Stimulated activated CD8-positive, alpha-beta memory T cell treated with anti-CD3 and anti-CD28 coated beads, Interleukin-4, amount 100 ng/mL, for 1 hour (primary cell): Measurements from ENCODE around the gene RGS12.

Source experiments
- DNase-seq, 2 donors: peaks; one replicate each; pipeline ENCODE4 v3.0.0-alpha.2; 2020; ENCODE audit warnings: low read depth in 2 of 2, low spot score in 1 of 2

Gene RGS12

DNA sequence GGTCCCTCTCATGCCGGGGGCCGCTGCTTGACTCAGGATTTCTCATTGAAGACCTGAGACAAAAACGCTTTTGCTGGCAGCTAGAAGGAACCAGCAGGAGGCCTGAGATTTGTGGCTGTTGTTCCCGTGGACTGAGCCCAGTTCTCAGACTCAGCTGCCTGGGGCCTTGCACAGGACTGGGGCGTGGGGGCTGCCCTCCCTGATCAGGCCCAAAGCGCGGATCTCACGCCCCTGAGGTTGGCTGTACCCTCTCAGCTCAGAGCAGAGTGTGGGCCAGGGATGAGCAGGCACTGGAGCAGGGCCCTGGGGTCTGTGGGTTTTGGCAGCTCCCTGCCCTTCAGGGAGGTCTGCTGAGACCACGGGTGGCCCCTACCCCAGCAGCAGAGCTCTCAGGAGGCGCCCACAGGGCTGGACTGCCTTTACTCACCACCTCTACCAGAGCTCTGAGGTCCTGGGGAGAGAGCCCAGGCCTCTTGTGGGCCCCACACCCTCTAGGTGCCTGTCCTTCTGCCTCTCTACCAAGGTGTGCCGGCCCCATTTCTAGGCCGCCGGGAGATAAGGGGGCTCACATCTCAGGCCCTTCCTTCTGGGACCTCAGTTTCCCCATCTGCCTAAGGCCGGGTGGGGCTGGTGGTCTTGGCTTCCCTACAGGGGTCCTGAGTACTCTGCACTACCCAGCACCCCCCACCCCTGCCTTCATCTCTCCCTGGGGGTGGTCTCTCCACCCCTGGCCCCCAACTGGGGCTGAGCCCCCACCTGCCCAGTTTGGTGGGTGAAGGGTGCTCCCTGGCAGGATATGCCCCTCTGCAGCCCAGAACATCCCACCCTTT, 38.3 kb upstream of the RGS12 start:
- no peak for DNase-seq

DNA sequence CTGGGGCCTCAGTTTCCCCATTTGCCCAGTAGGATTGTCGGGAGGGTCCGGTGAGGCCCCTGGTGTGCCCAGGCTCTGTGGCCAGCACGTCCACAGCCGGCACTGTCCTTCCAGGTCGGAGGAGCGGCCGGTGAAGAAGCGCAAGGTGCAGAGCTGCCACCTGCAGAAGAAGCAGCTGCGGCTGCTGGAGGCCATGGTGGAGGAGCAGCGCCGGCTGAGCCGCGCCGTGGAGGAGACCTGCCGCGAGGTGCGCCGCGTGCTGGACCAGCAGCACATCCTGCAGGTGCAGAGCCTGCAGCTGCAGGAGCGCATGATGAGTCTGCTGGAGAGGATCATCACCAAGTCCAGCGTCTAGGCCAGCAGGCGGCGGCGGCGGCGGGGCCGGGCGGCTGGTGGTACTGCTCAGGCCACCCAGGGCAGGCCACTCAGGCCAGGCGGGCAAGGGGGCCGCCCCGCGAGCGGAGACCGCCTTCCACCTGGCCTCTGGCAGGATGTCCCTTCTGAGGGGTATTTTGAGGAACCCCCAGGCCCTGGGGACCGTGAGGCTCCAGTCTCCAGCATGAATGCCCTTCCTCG, 37.1 kb upstream of the RGS12 start:
- no peak for DNase-seq

DNA sequence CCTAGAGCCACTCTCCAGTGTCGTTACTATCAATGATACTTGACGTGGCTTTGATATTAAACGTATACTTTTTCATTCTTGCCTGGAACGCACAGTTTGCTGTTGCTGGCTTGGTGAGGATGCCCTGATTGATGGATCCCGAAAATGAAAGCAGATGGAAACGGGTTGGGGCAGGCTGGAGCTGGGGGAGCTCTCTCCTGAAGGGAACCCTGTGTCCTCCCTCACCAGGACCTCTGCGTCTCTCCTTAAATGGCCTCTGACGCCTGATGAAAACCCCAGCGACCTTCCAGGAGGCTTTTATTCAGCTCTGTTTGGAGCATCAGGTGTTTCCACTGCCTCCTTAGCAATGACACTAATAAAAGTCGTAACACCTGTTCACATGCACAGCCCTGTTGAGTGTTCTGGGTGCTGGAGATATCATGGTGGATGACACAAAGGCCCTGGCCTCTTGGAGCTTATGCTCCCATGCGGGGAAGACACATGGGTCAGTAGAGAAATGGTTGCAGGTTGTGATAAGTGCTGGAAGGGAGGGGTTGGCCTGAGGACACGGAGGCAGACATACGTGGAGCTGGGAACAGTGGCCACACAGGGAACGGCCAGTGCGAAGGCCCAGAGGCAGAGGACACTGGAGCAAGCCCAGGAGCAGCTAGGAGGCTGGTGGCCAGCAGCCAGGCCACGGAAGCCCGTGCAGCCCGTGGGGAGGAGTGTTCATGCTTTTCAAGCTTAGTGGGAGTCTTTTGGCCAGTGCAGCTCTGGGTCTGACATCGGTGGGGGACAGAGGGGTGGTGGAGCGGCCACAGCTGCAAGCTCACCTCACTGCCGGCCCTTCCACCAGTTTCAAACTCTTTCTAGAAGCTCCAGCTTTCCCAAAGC, 36.4 kb upstream of the RGS12 start:
- no peak for DNase-seq

DNA sequence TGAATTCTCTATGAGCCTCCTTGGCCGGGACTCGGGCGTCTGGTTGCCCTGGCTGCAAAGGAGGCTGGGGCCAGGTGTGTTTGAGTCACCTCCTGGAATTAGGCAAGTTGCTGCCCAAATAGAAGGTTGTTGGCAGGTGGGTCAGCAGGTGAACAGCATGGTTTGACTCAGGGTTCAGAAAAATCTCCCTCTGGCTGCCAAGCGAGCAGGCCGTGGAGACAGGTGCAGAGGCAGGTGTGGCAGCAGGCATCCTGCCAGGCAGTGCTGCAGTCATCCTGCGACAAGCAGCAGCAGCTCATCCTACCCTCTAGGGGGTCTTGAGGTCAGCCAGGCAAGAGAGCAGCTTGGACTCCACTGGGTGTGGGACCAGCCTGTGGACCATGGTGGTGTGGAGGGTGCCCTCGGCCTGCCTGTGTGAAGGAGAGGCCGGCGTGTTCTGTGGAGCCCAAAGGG, 35.7 kb upstream of the RGS12 start:
- DNase-seq = no peak

DNA sequence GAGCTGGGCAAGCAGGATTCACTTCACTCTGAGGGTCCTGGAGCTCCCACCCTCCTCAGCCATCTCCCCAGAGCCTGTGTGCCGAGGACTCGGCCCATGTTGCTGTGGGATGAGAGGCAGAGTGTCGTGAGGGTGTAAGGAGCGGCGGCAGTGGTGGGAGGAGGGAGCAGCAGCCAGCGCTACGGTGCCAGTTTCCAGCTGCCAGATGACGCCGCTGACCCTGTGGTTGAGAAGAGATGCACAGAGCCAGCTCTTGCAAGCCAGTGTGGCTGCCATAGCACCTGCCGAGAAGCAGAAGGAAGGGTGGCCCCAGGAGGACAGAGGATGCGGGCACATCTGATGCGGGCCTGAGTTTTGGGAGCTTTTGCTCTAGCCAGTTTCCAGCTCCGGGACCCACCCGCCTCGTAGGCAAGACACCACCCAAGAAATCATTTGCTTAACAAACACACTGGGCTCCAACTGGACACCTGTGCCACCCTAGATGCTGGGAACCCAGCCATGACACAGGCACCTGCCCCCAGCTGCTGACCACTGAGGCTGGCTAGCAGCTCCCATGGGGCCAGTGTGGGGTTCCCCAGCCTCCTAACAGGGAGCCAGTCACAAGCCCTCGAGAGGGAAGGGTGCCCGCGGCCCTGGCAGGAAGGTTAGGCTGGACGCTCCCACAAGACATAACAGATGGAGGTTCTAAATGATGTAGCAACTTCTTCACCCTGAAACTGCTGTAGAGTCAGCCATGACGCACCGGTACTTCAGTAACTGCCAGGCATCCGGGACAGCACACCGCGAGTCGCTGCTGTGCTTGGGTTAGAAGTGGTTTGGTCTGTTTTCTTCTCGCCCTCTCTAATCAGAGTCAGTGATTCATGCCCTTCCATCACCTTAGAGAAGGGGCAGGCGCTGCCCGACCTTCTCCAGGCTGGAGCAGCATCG, 35.0 kb upstream of the RGS12 start:
- no peak for DNase-seq

DNA sequence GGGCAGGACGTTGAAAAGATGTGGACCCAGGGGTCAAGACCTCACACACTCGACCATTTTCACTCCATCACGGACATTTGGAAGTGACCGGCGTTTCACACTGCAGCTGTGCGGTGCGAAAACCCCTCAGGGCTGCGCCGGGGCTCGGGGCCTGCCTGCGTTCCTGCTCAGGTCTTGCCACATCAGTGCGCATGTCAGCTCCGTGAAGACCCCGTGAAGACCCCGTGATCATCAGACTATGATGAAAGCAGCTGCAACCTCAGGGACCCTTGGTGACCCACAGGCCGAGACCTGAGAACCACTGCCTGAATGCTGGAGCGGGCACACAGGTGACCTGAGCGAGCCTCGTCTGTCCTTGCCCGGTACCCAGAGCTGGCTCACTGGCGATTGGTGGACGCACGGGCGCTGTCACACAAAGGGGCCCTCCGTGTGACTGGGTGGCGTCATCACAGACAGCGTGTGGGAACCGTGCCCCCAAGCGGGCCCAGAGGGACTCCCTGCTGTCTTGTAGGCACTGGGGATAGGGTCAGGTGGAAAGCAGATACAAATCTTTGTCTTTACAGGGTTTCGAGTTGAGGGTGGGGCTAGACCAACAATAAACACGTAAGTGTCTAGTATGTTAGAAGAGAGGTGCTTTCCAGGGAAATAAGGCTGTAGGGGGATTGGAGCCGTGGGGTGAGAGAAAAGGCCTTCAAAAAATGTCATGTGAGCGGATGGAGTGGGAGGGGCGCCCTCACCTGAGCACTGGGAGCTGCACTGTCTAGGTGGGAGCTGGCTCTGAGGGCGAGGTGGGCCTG, 31.2 kb upstream of the RGS12 start:
- DNase-seq = no peak

DNA sequence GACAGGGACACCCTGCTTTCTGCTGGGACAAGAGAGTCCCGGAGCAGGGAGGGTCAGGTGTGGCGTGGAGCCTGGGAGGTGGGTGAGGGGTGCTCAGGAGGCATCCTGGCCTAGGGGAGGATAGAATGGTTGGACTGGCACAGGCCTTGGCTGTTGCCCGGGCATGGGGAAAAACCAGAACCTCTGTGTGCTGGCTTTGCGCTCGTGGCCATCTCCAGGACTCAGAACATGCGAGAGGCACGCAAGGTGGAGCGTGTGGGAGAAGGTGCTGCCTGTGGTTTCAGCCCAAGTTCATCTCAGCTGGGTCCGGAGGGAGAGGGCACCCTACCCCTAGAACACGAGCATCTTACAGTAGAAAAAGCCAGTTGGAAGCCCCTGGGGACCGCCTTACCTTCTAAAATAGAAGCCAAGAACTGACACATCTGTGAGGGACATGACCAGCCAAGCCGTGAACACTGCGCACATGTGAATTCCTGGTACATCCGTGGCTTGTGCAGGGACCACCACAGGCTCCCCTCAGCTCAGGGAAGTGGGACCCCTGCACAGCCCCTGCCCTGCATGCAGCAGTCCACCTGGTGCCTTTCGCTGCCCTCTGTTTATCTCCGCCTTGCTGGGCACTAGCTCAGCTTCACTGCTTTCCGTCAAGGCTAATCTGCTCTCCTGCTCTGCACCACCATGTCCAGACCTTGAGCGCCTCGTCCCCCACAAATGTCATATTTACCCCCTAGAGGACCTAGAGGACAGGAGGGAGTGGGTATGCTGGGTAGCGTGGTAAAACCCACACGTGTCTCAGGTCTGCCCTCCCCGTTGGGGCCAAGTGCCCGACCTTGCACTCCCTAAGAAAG, 30.4 kb upstream of the RGS12 start:
- no peak for DNase-seq

DNA sequence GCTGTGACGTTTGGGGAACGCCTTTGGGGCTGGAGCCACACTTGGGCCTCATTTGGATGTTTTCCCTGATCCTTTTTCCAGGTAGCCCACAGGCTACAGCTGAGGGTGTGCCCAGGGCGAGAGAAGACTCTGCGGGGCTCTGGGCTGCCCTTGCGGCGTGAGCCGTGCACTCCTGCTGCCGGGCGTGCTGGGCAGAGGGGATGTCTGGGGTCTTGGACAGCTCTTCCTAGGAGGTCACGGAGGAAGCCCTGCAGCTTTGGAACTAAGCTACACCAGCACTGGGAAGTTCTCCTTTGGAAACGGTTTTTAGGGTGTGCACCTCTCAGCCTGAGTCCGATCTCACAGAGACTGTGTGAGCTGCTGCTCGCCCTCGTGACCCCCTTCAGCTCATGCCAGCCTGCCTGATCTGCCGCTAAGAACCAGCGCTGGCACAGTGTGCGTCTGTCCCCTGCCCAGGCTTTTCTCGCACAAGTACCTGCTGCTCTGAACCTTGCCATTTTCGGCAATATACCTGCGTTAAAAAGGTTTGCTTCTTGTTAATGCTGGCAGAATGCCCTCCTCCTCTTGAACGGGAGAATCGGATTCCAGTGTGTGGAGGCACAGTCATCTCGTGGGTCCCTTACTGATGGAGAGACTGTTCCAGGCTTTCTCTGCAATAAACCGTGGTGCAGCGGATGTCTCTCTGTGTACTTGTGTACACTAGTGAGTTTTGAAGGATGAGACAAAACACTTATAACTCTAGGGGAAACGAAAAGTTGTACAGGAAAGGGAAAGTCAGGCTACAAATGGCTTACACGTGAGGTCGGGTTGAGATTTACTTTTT, 29.6 kb upstream of the RGS12 start:
- no peak for DNase-seq

DNA sequence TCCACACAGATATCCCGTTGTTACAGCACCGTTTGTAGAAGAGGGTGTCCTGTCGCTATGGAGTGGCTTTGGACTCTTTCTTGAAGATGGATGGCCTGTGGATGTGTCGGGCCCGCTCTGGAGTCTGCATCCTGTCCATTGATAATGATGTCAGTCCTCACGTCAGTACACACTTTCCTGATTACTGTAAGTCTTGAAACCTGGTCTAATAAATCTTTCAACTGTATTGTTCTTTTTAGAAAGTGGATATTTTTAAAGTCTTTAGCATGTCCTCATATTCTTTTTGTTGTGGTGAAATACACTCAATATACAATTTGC, 29.0 kb upstream of the RGS12 start:
- DNase-seq = no peak

DNA sequence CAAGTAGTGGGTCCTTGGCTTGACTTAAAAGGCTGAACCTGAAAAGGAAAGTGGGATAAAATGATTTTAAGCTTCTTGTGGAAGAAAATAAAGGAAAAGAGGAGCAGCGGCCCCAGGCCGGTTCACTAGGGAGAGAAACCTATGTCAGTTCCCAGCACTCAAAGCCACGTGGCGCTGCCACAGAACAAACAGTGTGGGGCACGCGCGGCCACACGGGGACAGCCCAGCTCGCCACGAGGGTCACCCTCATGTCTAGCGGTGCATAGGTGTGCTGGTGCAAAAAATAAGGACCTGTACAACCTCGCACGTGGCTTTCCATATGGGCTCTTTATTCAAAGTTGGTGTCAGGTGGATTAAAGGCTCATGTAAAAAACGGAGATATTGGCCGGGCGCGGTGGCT, 26.7 kb upstream of the RGS12 start:
- DNase-seq = no peak

DNA sequence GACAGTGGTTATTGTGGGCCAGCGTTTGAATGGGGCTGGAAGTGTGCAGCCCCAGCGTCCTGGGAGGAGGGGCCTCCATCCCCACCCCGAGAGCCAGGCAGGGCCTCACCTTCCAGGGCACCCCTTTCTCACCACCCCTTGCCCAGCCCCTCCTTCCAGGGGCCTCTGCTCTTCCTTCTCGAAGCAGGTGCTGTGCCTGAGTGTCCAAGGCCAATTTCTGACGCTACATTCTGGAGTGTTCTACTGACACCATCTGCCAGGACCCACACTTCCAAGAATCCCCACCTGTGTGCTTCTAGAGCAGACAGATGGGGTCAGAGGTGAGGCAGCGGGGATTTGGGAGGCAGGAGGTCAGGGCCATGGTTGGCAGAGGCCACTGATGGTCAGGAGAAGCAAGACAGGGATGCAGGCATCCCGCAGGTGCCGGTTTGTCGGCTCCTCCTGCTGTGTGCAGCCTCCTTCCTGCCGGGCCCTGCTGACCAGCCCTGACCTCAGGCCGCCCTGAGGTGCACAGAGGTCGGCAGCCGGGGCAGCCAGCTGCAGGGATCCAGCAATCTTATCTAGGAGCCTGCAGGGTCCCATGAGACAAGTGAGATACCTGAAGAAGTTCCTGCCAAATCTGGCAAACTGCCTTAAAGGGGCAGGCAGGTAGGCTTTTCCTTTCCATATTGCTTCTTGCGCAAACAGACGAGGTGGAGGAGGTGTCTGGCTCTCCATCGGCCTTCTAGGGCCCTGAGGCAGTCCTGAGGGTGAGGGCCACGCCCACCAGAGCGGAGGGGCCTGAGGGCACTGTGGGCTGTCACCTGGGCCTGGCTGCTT, 25.0 kb upstream of the RGS12 start:
- DNase-seq = no peak

DNA sequence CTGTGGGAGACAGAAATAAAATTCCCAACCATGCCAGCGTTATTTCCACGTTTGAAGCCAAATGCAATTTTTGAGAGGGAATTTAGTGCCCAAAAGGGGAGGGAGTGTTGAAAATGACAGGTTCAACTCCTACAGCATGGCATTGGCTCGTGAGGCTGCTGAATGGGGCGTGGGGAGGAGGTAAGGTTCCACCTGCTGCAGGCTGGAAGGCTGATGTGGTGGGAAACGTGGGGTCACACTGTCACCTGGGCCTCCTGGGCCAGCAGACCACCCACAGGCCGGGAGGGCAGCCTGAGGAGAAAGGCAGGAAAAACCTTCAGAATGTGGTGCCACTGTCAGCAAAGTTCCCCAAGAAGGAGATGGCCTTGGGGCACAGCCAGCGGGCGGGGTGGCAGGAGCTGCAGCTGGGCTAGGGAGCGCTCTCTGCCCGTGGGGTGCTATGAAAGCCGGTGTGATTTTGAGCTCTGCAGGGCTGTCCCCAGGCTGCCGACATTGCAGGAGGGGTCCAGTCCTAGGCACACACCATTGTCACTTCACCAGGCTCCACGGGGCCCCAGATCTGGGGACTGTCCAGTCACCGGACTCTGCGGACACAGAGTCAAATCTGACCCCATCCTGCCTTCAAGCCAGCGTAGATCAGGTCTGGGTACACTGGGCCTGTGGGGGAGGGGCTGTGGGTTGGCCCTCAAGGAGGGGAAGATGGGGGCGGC, 24.3 kb upstream of the RGS12 start:
- DNase-seq = no peak

DNA sequence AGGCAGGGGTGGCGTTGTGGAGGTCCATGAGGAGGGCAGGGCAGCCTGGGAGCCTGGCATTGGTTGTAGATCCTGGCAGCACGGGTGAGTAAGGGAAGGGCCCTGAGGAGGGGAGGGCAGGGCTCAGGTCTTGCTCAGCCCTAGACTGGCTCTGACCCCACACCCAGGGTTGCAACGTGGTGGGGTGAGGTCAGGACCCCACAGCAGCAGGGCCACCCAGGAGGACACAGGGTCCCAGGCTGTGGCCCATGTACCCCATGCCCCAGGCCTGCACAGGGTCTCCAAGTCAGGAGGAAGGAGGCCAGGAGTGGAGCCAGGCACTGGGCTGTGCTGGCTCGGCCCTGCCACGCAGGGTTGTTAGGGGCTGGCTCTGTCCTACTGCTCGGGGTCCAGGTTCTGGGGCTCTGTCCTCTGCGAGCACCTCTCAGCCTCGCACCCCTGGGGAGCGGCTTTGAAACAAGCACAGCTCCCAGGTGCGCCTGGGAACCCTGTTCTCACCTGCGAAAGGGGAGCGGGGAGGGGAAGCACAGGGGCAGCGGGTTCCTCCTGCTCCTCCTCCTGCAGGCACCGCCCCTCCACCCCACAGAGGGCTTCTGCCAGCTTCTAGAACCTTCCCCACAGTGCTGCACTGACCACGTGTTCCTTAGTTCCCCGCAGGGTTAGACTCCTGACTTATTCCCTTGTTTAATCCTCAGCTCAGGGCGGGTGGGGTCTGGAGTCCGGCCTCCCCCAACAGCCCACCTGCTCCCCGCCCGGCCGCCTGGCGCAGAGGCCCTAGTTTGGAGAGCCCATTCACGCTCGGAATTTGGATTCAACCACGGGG, 23.5 kb upstream of the RGS12 start:
- no peak for DNase-seq

DNA sequence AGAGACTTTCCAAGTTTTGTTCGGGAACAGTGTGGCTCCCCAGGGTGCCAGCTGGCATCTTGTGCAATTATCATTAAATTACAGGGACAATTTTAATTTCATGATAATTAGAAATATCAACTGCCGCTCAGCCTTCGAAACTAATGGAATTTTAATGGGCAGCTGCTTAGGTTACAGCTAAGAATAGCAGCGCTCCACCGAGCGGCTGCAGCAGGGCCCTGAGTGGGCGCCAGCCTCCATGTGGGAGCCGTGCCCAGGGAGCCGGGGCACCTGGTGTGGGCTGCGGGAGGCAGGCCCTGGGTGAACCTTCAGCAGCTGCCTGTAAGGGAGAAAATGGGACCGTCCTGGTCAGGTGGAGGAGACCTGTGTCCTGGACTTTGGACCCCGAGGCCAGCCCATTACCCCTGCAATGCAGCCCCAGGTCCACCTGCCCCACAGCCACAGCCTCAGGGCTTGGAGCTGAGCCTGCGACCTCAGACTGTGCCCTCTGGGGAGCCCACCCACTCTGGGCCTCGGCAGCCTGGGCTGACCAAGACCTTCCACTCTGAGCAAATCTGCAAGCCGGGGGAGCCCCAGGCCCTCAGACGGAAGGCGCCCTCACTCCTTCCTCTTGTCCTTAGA, 22.7 kb upstream of the RGS12 start:
- no peak for DNase-seq

DNA sequence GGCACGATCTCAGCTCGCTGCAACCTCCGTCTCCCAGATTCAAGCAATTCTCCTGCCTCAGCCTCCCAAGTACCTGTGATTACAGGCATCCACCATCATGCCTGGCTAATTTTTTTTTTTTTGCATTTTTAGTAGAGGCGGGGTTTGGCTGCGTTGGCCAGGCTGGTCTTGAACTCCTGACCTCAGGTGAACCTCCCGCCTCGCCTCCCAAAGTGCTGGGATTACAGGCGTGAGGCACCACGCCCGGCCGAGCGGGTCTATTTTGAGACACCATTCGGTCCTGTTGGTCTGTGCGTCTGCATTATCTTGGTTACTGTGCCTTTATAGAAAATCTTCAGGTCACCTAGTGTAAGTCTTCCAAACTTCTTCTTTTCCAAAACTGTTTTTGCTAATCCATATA, 21.7 kb upstream of the RGS12 start:
- DNase-seq = no peak

DNA sequence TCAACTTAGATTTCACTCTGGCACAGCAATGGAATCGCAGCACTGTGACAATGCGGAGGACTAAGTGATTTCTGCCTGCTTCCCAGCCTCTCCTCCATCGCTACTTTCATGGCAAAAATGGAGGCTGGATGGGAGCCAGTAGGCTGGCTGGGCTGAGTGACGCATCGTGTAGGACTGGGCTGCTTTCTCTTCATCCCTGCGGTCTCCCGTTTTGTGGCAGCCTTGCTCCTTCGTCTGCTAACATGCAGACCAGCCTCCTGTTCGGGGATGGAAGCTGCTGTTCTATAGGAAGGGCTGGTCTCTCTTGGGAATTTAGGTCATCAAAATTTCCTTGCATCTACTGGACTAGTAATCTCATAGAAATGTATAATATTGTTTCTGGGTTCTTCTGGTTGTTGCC, 15.8 kb upstream of the RGS12 start:
- DNase-seq = no peak
